NCI-H226 (cell line): Measurements from ENCODE around the gene TM9SF2.
"Not testable (repeated sequence)": the region's sequence is repeated elsewhere in the genome, so short reads cannot be mapped to it uniquely, and the experiment has no call there.

Source experiments
- DNase-seq: peaks from one replicate; pipeline ENCODE4 v3.0.0-alpha.2; 2015

Gene TM9SF2

DNA sequence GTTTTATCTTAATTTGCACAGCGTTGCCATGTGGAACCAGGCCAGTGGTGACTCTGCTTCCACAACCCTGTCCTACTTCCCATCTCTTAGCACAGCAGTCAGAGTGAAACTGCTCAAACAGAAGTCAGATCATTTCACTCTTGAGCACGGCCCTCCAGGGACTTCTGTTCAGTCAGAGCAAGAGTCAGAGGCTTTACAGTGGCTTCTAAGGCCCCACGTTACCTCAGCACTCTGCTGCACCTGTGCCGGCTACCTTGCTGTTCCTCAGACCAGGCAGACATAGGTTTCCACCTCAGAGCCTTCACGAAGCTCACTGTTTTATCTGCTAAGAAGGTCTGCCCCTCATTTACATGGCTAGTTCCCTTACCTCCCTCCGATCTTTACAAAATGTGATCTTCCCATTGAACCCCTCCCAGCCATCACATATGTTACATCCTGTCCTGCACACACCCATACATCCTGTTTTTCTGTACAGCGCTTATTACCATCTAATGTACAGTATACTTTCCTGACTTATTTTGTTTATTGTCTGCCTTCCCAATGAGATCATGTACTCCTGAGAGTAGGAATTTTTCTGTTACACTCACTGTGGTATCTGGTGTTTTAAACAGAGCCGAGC is 41.6 kb downstream of the TM9SF2 start:
- DNase-seq, result no peak

DNA sequence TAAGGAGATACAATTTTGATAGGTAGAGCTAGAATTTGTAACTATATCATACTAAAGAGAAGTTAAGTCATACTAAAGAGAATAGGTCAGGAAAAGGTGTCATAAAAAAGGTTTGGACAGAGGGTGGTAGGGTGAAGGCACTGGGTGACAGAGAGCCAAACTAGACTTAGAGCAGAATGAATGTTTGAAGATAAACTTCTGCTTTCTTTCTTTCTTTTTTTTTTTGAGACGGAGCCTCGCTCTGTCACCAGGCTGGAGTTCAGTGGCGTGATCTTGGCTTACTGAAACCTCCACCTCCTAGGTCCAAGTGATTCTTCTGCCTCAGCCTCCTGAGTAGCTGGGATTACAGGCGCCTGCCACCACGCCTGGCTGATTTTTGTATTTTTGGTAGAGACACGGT is 44.1 kb downstream of the TM9SF2 start:
- no peak for DNase-seq

DNA sequence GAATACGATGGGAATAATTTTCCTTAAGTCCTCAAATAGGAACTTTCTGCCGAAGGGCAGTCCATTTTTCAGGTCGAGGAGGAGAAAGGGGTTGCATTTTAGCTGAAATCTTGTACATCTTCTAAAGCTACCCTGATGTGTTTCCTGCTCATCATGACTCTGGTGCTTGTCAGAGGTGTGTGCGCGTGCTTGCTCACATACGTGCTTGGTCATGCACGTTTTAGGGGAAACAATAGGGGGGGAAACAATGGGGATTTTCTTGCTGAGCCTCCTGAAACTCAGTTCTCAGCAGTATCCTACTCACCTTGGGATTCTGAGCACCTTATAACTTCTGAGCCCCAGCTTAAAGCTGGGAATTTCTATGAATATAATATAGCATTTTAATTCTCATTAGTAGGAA is 44.7 kb downstream of the TM9SF2 start:
- no peak for DNase-seq

DNA sequence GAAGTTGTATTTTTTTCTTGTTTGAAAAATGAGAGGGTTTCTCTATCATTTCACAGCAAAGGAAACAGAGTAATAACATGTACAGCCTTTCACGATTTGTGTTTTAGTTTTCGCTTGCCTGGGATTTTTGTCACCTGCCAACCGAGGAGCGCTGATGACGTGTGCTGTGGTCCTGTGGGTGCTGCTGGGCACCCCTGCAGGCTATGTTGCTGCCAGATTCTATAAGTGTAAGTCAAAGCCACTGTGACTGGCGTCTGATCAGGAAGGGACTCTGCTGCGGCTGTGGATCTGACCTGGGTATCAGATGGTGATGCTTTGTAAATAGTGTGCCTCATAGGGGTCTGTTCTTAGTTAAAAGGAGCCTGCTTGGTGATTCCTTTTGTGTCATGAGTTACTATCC is 45.6 kb downstream of the TM9SF2 start:
- no peak for DNase-seq

DNA sequence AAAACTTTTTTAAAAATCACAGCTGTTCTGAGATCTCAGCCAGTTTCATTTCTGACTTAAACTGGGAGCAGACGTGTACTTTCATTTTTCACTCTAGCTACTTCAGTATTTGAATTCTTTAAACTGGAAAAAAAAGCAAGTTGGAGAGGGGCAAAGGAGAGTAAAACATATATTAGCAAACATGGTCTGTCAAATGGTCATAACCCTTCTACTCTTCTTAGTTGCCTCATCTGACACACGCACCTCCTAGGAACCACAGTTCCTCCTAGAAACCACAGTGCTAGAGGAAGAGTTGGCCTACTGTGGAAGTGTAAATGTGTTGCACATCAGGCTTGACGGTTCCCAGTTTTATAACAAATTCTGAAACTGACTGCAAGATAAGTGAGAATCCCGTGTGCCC is 47.2 kb downstream of the TM9SF2 start:
- no peak for DNase-seq

DNA sequence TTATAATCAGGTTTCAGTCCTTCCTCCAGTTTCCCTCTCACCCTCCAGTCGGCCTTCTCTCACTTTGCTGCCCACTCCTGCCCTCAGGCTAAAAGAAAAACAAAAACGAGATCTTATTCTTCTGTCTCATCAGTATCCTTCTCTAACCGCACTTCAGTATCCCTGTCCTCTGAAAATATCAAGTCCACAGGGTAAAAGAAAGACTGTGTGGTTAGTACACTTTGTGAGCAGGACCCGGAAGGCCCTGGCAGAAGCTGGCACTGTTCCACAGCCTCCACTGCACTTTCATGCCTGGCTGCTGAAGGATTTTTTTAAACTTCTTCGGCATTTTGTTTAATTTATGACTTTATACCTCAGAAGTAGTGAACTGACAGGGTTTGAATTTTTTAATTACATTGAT is 51.8 kb downstream of the TM9SF2 start:
- no peak for DNase-seq

DNA sequence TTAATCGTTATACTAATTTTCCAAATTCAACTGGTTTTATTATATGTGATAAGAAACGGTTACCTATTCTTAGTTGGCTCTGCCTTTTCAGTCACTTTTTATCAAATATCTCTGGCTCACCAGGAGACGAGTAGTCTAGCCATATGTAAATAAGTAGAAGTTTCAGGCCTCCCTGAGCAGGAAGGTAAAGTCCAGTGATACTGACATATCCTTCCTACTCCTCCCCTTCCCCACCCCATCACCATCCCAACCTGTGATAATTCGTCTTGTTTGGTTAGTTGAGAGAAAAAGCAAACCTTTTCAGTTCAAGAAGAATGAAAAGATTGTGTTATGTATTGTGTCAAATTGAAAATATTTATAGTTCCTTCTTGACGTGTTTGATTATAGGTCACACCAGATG is 53.9 kb downstream of the TM9SF2 start:
- no peak for DNase-seq

DNA sequence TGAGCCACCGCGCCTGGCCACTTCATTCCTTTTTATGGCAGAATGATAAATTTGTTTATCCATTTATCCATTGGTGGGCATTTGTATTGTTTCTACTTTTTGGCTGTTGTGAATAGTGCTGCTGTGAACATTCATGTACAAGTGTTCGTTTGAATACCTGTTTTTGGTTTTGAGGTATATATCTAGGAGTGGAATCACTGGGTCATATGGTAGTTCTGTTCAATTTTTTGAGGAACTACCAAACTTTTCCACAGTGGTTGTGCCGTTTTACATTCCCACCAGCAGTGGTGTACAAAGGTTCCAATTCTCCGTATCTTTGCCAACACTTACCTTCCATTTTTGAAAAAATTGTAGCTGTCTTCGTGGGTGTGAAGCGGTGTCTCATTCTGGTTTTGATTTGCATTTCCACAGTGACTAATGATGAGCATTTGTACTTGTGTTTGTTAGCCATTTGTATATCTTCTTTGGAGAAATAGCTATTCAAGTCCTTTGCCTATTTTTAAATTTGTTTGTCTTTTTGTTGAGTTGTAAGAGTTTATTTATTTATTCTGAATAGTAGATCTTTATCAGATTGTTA is 55.7 kb downstream of the TM9SF2 start:
- DNase-seq, result no peak

DNA sequence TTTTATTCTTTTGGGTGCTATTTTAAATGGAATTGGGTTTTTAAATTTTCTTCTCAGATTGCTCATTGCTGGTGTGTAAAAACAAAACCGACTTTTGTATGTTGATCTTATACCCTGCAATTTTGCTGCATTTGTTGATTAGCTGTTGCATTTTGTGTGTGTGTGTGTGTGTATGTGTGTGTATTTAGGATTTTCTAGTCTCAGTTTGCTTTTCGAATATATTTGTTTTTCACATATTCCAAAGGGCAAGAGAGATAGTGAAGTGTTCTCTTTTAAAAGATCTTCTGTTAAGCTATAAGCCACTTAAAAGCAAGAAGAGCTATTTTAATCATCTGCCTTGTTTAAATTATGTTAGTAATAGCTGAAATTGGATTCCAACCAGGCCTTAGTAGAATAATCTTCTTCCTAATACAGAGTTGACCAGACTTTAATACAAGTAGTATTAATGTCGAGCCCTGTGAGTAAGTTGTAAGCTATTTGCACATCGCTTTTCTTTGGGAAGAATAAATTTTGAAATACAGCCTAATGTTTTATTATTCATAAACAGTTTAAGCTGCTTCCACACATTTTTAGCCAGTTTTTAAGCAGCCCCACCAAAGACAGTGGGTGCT is 57.4 kb downstream of the TM9SF2 start:
- DNase-seq, result no peak

DNA sequence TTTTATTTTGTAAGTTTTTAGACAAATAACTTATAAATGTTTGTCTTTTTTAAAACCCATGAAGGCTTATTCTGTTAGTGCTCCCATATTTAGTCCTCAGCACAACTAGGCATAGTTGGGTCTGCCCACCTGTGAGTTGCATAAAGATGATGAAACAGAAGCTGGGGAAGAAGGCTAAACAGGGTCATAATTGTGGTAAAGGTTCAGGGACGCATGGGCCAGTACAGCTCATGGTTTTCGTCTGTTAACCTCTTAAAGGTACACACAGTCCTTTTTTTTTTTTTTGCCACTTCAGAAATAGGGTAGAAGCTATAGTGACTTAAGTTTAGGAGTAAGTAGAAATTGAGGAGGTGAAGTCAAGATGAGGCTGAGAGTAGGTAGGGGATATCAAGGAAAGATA is 58.3 kb downstream of the TM9SF2 start:
- DNase-seq, result no peak

DNA sequence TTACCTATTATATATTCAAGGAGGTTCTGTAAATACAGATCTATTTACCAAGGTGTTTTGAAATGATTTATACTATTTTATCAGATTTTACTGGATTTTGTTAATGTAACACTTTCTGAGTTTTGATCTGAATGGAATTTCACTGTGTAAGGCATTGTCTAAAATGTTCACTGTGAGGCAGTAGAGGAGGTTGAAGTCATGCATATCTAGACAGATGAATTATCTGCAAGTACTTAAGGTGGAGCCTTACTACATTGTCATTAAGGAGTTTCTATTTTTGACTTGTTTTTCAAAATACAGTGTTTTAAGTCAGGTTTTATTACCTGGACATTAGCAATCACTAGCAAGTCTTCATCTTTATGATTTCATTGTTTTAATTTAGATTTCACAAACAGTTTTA is 62.1 kb downstream of the TM9SF2 start:
- DNase-seq, result no peak

DNA sequence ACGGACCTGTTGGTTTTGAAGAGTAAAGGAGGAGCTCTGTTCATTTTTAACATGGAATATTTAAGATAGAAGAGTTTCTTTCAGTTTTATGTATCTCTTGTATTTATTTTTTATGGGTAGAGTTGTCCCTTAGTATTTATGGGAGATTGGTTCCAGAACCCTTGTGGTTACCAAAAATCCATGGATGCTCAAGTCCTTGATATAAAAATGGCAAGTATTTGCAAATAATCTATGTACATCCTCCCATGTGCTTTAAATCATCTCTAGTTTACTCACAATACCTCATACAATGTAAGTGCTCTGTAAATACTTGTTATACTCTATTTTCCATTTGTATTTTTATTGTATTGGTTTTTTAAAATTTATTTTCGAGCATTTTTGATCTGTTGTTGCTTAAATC is 63.1 kb downstream of the TM9SF2 start:
- no peak for DNase-seq

DNA sequence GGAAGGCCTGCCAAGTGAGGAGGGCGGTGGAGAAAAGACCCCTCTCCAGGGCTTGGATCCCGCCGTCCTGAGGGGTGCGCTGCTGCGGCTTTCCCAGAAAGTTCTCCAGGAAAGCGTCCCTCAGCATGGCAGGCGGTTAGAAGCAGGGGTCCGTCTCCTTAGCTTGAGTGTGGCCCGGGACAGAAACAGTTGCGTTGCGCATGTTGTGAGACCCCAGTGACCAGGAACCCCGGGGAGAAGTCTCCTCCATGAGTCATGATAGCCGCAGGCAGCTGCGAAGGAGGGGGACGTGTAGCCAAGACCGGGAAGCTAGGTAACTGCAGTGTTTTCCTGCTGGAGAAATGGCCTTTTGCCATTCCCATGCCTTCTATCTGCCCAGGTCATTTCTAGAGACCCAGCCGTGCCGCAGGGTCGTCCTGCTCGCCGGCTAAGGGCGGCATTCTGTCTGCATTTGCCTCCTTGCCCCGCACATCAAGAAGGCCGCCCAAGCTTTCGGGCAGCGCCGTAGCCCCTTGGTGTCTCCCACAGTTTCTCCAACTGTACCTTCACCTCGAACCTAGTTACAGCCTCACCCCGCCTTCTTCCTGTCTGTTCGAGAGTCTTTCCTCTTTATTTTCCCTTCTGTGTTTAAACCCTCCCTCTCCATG is 64.3 kb downstream of the TM9SF2 start:
- DNase-seq, result no peak

DNA sequence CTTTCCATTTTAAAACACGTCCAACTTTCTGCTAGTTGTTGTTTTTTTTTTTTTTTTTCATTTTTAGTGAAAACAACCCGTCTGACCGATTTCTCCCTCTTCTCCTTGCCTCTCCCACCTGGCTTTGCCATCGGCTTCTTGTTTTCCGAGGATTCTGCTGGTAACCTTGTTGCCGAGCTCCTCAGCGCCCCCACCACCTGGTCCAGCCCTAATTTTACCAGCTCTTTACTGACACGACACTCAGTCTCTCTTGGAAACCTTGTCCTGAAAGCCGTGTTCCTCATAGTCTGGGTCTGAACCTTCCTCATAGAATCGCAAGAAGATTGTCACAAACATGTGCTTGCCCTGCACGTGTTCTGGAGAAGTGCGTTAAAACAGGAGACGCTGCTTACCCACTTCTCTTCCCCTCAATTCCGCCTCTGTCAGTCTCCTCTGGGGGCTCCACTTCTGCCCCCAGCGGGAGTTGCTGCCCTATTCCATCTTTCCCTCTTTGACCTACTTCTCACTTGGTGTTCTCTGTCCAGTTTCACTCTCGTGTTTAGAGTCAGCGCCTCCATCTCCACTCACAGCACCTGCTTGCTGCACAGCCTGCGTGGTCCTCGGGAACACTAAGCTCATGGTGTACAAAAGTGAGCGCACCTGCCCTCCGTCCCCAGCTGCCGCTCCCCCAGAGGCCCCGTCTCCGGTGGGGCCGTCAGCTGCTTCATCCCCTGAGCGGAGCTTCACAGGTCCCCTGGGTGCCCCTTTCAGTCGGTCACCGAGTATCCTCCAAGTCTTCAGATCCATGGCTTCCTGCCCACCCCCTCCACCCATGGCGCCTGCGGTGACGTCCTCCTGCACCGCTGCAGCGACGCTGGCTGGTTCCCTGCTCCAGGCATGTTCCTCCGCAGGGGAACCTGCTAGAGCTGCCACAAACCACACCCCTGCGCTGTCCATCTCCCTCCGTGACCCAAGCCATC is 65.1 kb downstream of the TM9SF2 start:
- DNase-seq, result no peak

DNA sequence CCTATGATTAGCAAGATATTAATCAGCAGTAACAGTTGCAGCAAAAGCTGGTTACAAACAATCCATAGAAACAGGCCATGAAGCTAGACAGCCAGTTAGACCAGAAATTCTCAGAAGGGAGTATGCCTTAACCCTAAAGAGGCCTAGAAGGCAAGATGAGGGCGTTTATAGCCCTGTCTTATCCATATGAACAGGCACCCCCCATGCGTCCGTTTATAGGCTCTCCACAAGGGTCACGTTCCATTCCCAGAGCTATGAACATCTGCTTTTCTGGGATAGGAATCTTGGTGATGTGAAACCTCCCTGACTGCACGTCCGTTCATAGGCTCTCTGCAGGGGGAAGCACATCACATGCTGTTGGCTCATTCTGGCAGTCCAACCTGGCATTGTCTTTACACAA is 67.6 kb downstream of the TM9SF2 start:
- not testable (repeated sequence) for DNase-seq

DNA sequence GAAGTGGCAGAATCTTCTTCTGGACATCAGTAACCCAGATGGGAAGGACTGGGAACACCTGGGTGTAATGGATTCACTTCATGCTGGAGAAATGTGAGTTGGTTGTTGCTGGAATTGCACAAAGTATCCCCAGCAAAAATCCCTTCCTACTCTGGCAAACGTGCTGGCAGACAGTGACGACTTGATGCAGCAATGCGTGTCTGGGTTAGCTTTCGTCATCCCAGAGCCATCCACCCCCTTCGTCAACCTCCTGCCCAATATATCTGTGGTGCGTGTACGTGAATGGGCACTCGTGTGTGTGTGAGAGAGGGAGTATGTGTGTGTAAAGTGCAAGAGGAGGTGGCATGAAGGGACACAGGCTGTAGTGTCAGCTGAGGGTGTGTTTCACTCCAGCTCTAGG is 70.9 kb downstream of the TM9SF2 start:
- DNase-seq, result no peak

DNA sequence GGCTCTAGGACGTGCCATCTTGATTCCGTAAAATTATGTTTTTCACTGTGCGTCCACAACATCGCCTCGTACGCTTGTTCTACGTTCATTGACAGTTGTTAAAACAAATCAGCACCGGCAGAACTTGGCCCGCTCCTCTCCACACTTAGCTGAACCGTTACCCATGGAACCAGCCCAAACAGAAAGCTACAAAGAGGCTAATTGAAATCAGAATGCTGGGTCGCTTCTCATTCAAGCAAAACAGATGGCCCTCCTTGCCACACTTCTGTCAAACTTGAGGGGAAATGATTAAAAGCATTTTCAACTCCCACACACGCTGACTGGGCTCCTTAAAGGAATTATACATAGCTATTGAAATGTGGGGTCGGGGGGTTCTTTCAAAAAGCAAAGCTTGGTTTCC is 71.6 kb downstream of the TM9SF2 start:
- no peak for DNase-seq

DNA sequence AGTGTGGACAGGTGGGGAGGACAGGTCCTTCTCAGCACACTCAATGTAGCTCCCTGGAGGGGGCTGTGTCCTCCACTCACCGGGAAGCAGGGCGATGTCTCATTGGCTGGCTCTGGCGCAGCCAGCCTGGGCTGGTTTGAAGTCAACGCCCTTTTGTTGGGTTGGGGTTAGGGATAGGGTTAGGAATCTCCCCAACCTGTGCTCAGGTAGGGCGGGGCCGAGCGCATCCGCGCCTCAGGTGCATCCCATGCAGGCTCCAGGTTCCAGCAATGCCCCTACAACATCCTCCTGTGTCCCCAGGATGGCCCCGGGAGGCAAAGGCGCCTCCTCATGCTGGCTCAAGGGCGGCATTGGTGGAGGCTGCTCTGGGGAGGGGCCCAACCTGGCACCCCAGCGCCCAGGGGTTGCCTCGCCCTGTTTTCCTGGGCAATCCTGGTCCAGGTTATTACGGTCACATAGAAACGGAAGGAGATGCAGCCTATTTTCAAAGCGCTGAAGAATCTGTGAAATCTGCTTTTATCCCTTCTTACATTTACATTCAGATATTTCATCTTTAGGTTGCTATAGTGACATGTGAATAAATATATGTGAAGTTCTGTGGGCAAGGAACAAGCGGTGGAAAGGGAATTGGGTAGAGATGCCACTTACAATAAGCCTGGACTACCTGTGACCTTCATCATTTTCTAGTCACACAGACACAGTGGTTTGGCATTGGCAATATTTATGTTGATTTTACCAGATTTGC is 74.3 kb downstream of the TM9SF2 start:
- no peak for DNase-seq

DNA sequence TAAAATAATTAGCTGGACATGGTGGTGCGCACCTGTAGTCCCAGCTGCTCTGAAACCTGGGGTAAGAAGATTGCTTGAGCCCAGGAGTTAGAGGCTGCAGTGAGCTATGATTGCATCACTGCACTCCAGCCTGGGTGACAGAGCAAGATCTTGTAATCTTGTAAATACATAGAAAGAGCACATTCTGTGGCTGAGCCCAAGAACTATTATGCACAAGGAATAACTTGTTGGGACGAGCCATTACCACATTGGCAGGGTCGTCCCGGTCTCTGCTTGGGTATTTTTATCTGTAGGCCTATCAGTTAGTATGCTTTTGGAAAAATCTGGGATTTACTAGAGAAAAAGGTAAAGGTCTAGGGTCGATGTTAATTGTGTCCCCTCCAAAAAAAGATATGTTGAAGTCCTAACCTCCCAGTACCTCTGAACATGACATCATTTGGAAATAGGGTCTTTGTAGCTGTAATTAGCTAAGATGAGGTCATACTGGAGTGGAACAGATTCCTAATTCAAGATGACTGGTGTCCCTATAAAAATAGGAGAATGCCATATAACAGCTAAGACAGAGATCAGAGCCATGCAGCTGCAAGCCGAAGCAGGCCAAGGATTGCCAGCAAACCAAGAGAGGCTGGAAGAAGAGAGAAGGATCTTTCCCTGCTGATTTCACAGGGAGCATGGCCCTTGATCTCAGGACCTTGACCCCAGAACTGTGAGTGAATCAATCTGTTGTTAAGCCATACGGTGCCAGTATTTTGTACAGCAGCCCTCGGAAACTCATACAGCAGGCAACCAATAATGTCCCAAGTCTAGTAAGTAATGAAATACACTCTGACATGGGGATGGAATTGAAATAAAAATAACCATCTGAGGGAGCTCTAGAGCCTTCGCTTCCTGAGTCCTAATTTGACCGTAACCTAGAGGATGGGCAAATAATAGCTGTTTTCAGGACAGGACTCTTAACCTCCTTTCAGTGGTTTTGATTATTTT is 77.0 kb downstream of the TM9SF2 start:
- DNase-seq, result no peak

DNA sequence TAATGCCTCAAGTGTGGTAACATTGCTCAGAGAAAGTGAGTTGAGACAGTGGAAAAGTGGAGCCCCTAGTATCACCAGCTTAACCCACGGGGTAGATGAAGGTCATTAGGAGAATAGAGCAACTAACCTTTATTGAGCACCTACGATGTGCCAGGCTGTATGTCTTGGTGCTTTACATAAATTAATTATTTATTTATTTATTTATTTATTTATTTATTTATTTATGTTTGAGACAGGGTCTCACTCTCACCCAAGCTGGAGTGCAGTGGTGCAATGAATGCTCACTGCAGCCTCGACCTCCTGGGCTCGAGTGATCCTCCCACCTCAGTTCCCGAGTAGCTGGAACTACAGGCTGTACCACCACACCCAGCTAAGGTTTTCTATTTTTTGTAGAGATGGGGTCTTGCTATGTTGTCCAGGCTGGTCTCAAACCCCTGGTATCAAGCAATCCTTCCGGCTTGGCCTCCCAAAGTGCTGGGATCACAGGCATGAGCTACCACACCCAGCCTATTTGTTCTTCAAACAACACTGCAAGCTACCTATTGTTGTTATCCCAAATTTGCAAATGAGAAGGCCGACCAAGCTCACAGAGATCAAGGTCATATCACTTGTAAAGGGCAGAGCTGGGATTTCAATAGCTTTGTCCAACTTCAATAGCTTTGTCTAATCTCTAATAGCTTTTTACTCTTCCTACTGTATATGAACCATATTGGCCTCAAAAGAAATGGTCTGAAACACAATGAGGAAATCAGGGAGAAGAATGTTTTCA is 79.4 kb downstream of the TM9SF2 start:
- no peak for DNase-seq
